Measurements from ENCODE around the gene TMED8.

DNA sequence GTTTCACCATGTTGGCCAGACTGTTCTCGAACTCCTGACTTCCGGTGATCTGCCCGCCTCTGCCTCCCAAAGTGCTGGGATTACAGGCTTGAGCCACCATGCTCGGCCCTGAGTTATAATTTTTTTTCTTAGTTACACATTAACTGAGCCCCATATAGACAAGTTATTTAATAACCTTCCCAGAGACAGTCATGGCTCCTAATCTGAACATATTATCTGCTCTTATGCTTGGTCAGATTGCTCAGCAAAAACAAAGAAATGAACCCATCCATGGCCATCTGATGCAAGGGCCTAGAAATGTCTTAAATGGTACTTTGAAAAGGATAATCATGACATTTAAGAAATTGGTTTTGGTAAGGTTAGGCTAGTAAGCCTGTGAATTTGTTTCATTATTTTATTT, 13.3 kb upstream of the TMED8 start:
- TF ChIP-seq, protein P1, sequence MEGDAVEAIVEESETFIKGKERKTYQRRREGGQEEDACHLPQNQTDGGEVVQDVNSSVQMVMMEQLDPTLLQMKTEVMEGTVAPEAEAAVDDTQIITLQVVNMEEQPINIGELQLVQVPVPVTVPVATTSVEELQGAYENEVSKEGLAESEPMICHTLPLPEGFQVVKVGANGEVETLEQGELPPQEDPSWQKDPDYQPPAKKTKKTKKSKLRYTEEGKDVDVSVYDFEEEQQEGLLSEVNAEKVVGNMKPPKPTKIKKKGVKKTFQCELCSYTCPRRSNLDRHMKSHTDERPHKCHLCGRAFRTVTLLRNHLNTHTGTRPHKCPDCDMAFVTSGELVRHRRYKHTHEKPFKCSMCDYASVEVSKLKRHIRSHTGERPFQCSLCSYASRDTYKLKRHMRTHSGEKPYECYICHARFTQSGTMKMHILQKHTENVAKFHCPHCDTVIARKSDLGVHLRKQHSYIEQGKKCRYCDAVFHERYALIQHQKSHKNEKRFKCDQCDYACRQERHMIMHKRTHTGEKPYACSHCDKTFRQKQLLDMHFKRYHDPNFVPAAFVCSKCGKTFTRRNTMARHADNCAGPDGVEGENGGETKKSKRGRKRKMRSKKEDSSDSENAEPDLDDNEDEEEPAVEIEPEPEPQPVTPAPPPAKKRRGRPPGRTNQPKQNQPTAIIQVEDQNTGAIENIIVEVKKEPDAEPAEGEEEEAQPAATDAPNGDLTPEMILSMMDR (IDR thresholded peaks at IDR 0.05; ENCODE audit: low read depth, low read length, poor library complexity, severe bottlenecking): no peak
- TF ChIP-seq EZH2phosphoT487 (IDR thresholded peaks at IDR 0.05; ENCODE audit: borderline replicate concordance, low read length): no peak
